Muscle layer of duodenum (tissue), 2 donors: ENCODE results near the gene NSFL1C.
A peak's percentile ranks its signal among the peaks of the same experiment; 100 is the strongest.
"Not testable (repeated sequence)": the region's sequence is repeated elsewhere in the genome, so short reads cannot be mapped to it uniquely, and the experiment has no call there.

Experiments
- H3K27ac ChIP-seq: one replicate; pipeline ENCODE4 v1.7.0; 2013; ENCODE audit warnings: mild to moderate bottlenecking, low read length
- H3K27me3 ChIP-seq: one replicate; pipeline ENCODE4 v1.7.0; 2013; ENCODE audit warnings: low read depth, mild to moderate bottlenecking, control low read depth, low read length
- H3K36me3 ChIP-seq, 2 donors: one replicate each; pipeline ENCODE4 v1.7.0; 2013; ENCODE audit warnings: low read length in 2 of 2, control low read depth in 1 of 2, mild to moderate bottlenecking in 1 of 2; ENCODE audit not compliant: insufficient read depth in 2 of 2, control insufficient read depth in 1 of 2
- H3K4me1 ChIP-seq, 2 donors: one replicate each; pipeline ENCODE4 v1.7.0; 2013; ENCODE audit warnings: low read length in 2 of 2, mild to moderate bottlenecking in 2 of 2, control low read depth in 1 of 2, moderate library complexity in 1 of 2; ENCODE audit not compliant: insufficient read depth in 2 of 2, control insufficient read depth in 1 of 2
- H3K4me3 ChIP-seq, 2 donors: one replicate each; pipeline ENCODE4 v1.7.0; 2013; ENCODE audit warnings: low read length in 2 of 2, low read depth in 1 of 2, mild to moderate bottlenecking in 1 of 2
- H3K9me3 ChIP-seq, 2 donors: one replicate each; pipeline ENCODE4 v1.7.0; 2013; ENCODE audit warnings: low read length in 2 of 2, control low read depth in 1 of 2, mild to moderate bottlenecking in 1 of 2; ENCODE audit not compliant: control insufficient read depth in 1 of 2
- donor health status: healthy.

Gene NSFL1C

GRCh38 chr20:1466211-1467081 is at the start of gene NSFL1C:
Gene NSFL1C (minus strand): TSS chr20:1466849. CDS start chr20:1466824, 25 bp downstream.
- Histone ChIP-seq H3K27me3 (no peaks in the 10 kb centered on the region), H3K4me3 (peak within 1 kb of the TSS; percentile 83 to 99), H3K9me3 (no peaks in the 10 kb centered on the region), H3K36me3 (peaks cover 7 to 25% of the 10 kb centered on the region in 2 donors), H3K4me1 (peaks cover 10 to 38% of the 10 kb centered on the region in 2 donors), H3K27ac (peak within 1 kb of the TSS; percentile 84)

- no peaks in the 10 kb centered on the region for H3K36me3 ChIP-seq
- no peaks in the 10 kb centered on the region for H3K27me3 ChIP-seq
- H3K4me3 ChIP-seq = no peak overlapping the region
- no peaks in the 10 kb centered on the region for H3K4me1 ChIP-seq
- no peaks in the 10 kb centered on the region for H3K9me3 ChIP-seq
- no peak overlapping the region for H3K27ac ChIP-seq
Measured at GRCh38 chr20:1513801-1514200, 47.2 kb upstream of the NSFL1C start.

GRCh38 chr20:1509237-1509636 is 42.6 kb upstream of the NSFL1C start:
- no peaks in the 10 kb centered on the region for H3K27me3 ChIP-seq
- no peak overlapping the region for H3K27ac ChIP-seq
- H3K9me3 ChIP-seq = no peaks in the 10 kb centered on the region
- H3K4me3 ChIP-seq = no peak overlapping the region
- H3K4me1 ChIP-seq = no peaks in the 10 kb centered on the region
- H3K36me3 ChIP-seq = no peaks in the 10 kb centered on the region

- no peak overlapping the region for H3K4me3 ChIP-seq
- no peaks in the 10 kb centered on the region for H3K4me1 ChIP-seq
- no peaks in the 10 kb centered on the region for H3K27me3 ChIP-seq
- H3K27ac ChIP-seq = no peak overlapping the region
- no peaks in the 10 kb centered on the region for H3K9me3 ChIP-seq
- no peaks in the 10 kb centered on the region for H3K36me3 ChIP-seq
Measured at GRCh38 chr20:1508574-1508973, 41.9 kb upstream of the NSFL1C start.

GRCh38 chr20:1507276-1507675 is 40.6 kb upstream of the NSFL1C start:
- H3K9me3 ChIP-seq = peaks cover 0 to 2% of the 10 kb centered on the region in 2 donors
- no peaks in the 10 kb centered on the region for H3K36me3 ChIP-seq
- no peaks in the 10 kb centered on the region for H3K27me3 ChIP-seq
- no peak overlapping the region for H3K4me3 ChIP-seq
- no peak overlapping the region for H3K27ac ChIP-seq
- no peaks in the 10 kb centered on the region for H3K4me1 ChIP-seq

- Histone ChIP-seq H3K4me1 (no peaks in the 10 kb centered on the region), H3K4me3 (no peak overlapping the region), H3K27ac (no peak overlapping the region), H3K36me3 (no peaks in the 10 kb centered on the region), H3K27me3 (no peaks in the 10 kb centered on the region), H3K9me3 (peaks cover 0 to 2% of the 10 kb centered on the region in 2 donors)
Measured at GRCh38 chr20:1505871-1506270, 39.2 kb upstream of the NSFL1C start.

GRCh38 chr20:1505361-1505760 is 38.7 kb upstream of the NSFL1C start:
- peaks cover 0 to 2% of the 10 kb centered on the region in 2 donors for H3K9me3 ChIP-seq
- H3K36me3 ChIP-seq = no peaks in the 10 kb centered on the region
- no peaks in the 10 kb centered on the region for H3K4me1 ChIP-seq
- no peaks in the 10 kb centered on the region for H3K27me3 ChIP-seq
- H3K4me3 ChIP-seq = no peak overlapping the region
- no peak overlapping the region for H3K27ac ChIP-seq

GRCh38 chr20:1503564-1504227 is 37.0 kb upstream of the NSFL1C start:
- no peaks in the 10 kb centered on the region for H3K27me3 ChIP-seq
- peaks cover 0 to 2% of the 10 kb centered on the region in 2 donors for H3K9me3 ChIP-seq
- no peak overlapping the region for H3K4me3 ChIP-seq
- H3K4me1 ChIP-seq = no peaks in the 10 kb centered on the region
- H3K36me3 ChIP-seq = no peaks in the 10 kb centered on the region
- H3K27ac ChIP-seq = no peak overlapping the region

- Histone ChIP-seq H3K27ac (no peak overlapping the region), H3K36me3 (no peaks in the 10 kb centered on the region), H3K9me3 (peaks cover 0 to 2% of the 10 kb centered on the region in 2 donors), H3K27me3 (no peaks in the 10 kb centered on the region), H3K4me3 (no peak overlapping the region), H3K4me1 (no peaks in the 10 kb centered on the region)
Measured at GRCh38 chr20:1500496-1500895, 33.8 kb upstream of the NSFL1C start.

- Histone ChIP-seq H3K9me3 (peaks cover 0 to 2% of the 10 kb centered on the region in 2 donors), H3K27ac (no peak overlapping the region), H3K36me3 (no peaks in the 10 kb centered on the region), H3K27me3 (no peaks in the 10 kb centered on the region), H3K4me3 (no peak overlapping the region), H3K4me1 (no peaks in the 10 kb centered on the region)
Measured at GRCh38 chr20:1499528-1500420, 33.1 kb upstream of the NSFL1C start.

GRCh38 chr20:1497371-1497770 is 30.7 kb upstream of the NSFL1C start:
- H3K36me3 ChIP-seq, H3K4me3 ChIP-seq, H3K4me1 ChIP-seq, H3K27me3 ChIP-seq, H3K9me3 ChIP-seq, H3K27ac ChIP-seq: not testable (repeated sequence)
